IMR-90 (cell line): ENCODE data around the gene SLC30A2. TPM values are rescaled to one million over a fixed set of nuclear protein-coding genes. Genes with fewer than 3 reads are reported as not detected.
A peak's percentile ranks its signal among the peaks of the same experiment; 100 is the strongest.

Experiments
- ATAC-seq: fragments of 200-7000 bp; cut with Tn5 transposase; 2 replicates; pipeline ENCODE4 v1.9.1; 2020; ENCODE audit warnings: low read depth, mild to moderate bottlenecking, moderate library complexity
- BruUV-seq: library from RNA; stranded (reverse); fragments of 400-500 nt; replicated peaks from 2 replicates; lab custom pipeline; 2021; lab: Mats Ljungman, UMichigan
- CTCF ChIA-PET: fragments of 300-600 bp; formaldehyde crosslinking; extraction: SDS; loops from one replicate; lab custom pipeline; 2021; ENCODE audit warnings: antibody characterized with exemption; lab: Yijun Ruan, JAX
- POLR2A ChIA-PET: fragments of 300-600 bp; sonication (Branson Sonifier 250); formaldehyde crosslinking; loops from one replicate; lab custom pipeline; 2022; ENCODE audit warnings: antibody characterized with exemption; ENCODE audit not compliant: unreplicated experiment; lab: Charles Lee
- DNase-seq: peaks from one replicate; pipeline ENCODE4 v3.0.0; 2013
- H2AFZ ChIP-seq: replicated peaks from 2 replicates; pipeline ENCODE3; 2013; ENCODE audit warnings: low read length, mild to moderate bottlenecking; ENCODE audit not compliant: poor library complexity
- H2AK5ac ChIP-seq: 2 replicates; pipeline ENCODE4 v1.6.1; 2013; ENCODE audit warnings: low read depth, low read length, inconsistent platforms
- H2AK9ac ChIP-seq: replicated peaks from 2 replicates; pipeline ENCODE3; 2013; ENCODE audit warnings: mild to moderate bottlenecking, low read depth, low read length, moderate library complexity; ENCODE audit not compliant: poor library complexity
- H2BK120ac ChIP-seq: 2 replicates; pipeline ENCODE4 v1.6.1; 2013; ENCODE audit warnings: low read depth, low read length, inconsistent platforms
- H2BK15ac ChIP-seq: 3 replicates; pipeline ENCODE4 v1.6.1; 2013; ENCODE audit warnings: low read depth, low read length, inconsistent platforms
- H2BK20ac ChIP-seq: 2 replicates; pipeline ENCODE4 v1.6.1; 2013; ENCODE audit warnings: low read depth, mild to moderate bottlenecking, inconsistent platforms, low read length, moderate library complexity
- H2BK5ac ChIP-seq: 2 replicates; pipeline ENCODE4 v1.6.1; 2013; ENCODE audit warnings: mild to moderate bottlenecking, low read depth, low read length, inconsistent platforms; ENCODE audit not compliant: poor library complexity, severe bottlenecking
- H3K14ac ChIP-seq: replicated peaks from 2 replicates; pipeline ENCODE4 v1.6.1; 2013; ENCODE audit warnings: low read depth, low read length, inconsistent platforms
- H3K18ac ChIP-seq: 2 replicates; pipeline ENCODE4 v1.6.1; 2013; ENCODE audit warnings: low read depth, low read length, control low read depth
- H3K23ac ChIP-seq: 2 replicates; pipeline ENCODE4 v1.6.1; 2013; ENCODE audit warnings: low read depth, low read length, inconsistent platforms
- H3K27ac ChIP-seq: 2 replicates; pipeline ENCODE4 v1.5.1; 2013; ENCODE audit warnings: mild to moderate bottlenecking, control low read depth, low read length; ENCODE audit not compliant: insufficient read depth
- H3K27me3 ChIP-seq: 2 replicates; pipeline ENCODE4 v1.6.1; 2013; ENCODE audit warnings: low read length; ENCODE audit not compliant: control insufficient read depth, insufficient read depth
- H3K36me3 ChIP-seq: 2 replicates; pipeline ENCODE4 v1.6.1; 2013; ENCODE audit warnings: low read length, mixed read lengths; ENCODE audit not compliant: control insufficient read depth, insufficient read depth
- H3K4ac ChIP-seq: 2 replicates; pipeline ENCODE4 v1.6.1; 2013; ENCODE audit warnings: low read depth, low read length, inconsistent platforms
- H3K4me1 ChIP-seq: 2 replicates; pipeline ENCODE4 v1.6.1; 2013; ENCODE audit warnings: low read length, mixed read lengths; ENCODE audit not compliant: control insufficient read depth, insufficient read depth
- H3K4me2 ChIP-seq: 2 replicates; pipeline ENCODE4 v1.6.1; 2013; ENCODE audit warnings: low read depth, mild to moderate bottlenecking, control low read depth, low read length, moderate library complexity
- H3K4me3 ChIP-seq: 2 replicates; pipeline ENCODE4 v1.5.1; 2013; ENCODE audit warnings: low read depth, mild to moderate bottlenecking, control low read depth, low read length, moderate library complexity; ENCODE audit not compliant: insufficient read depth
- H3K56ac ChIP-seq: 2 replicates; pipeline ENCODE4 v1.6.1; 2013; ENCODE audit warnings: low read length, inconsistent platforms; ENCODE audit not compliant: insufficient read depth; ENCODE audit errors: extremely low read depth
- H3K79me1 ChIP-seq, 2 experiments: 2 replicates each; pipeline ENCODE4 v1.6.1; 2013; ENCODE audit warnings: low read length in 2 of 2, inconsistent platforms in 1 of 2, low read depth in 1 of 2
- H3K9ac ChIP-seq: 2 replicates; pipeline ENCODE4 v1.6.1; 2013; ENCODE audit warnings: low read depth, low read length, control low read depth
- H3K9me1 ChIP-seq: 2 replicates; pipeline ENCODE4 v1.6.1; 2013; ENCODE audit warnings: low read length, inconsistent platforms; ENCODE audit not compliant: insufficient read depth
- H3K9me3 ChIP-seq: 2 replicates; pipeline ENCODE4 v1.6.1; 2013; ENCODE audit warnings: low read length; ENCODE audit not compliant: control insufficient read depth, insufficient read depth
- H4K20me1 ChIP-seq: 2 replicates; pipeline ENCODE4 v1.6.1; 2013; ENCODE audit warnings: low read length, inconsistent platforms; ENCODE audit not compliant: insufficient read depth
- H4K5ac ChIP-seq: 2 replicates; pipeline ENCODE4 v1.6.1; 2013; ENCODE audit warnings: mild to moderate bottlenecking, low read depth, low read length, control low read depth
- H4K8ac ChIP-seq, 2 experiments: 2 replicates each; pipeline ENCODE4 v1.6.1; 2013; ENCODE audit warnings: low read depth in 2 of 2, low read length in 2 of 2, control low read depth in 1 of 2, inconsistent platforms in 1 of 2
- H4K91ac ChIP-seq: 2 replicates; pipeline ENCODE4 v1.6.1; 2013; ENCODE audit warnings: low read depth, low read length, inconsistent platforms; ENCODE audit not compliant: insufficient read depth
- BHLHE40 ChIP-seq: fragments of 150-350 bp; IDR thresholded peaks from 2 replicates; pipeline ENCODE4 v1.6.1; 2016; ENCODE audit warnings: mild to moderate bottlenecking, low read depth, low read length
- CHD1 ChIP-seq: IDR thresholded peaks from 2 replicates; pipeline ENCODE4 v1.6.1; 2012; ENCODE audit warnings: low read depth, low read length, improper control_type of control experiment
- MAZ ChIP-seq: IDR thresholded peaks from 2 replicates; pipeline ENCODE4 v1.6.1; 2012; ENCODE audit warnings: low read depth, mild to moderate bottlenecking, low read length, improper control_type of control experiment, moderate library complexity, borderline replicate concordance
- MXI1 ChIP-seq: IDR thresholded peaks from 2 replicates; pipeline ENCODE4 v1.6.1; 2012; ENCODE audit warnings: low read depth, mild to moderate bottlenecking, low read length, moderate library complexity, borderline replicate concordance
- NFE2L2 ChIP-seq: fragments of 150-350 bp; IDR thresholded peaks from 2 replicates; pipeline ENCODE4 v1.6.1; 2016; ENCODE audit warnings: low read depth, mild to moderate bottlenecking, low read length
- RAD21 ChIP-seq: IDR thresholded peaks from 2 replicates; pipeline ENCODE4 v1.6.1; 2012; ENCODE audit warnings: low read length, improper control_type of control experiment
- RFX5 ChIP-seq: IDR thresholded peaks from 2 replicates; pipeline ENCODE4 v1.8.0; 2012; ENCODE audit warnings: low read depth, mild to moderate bottlenecking, low read length, moderate library complexity
- WGBS, 2 experiments: methylation state at CpG; one replicate each; pipeline versions ENCODE4 v1.1.5 to v1.1.7; 2013; ENCODE audit warnings: missing lambda C conversion rate in 2 of 2; ENCODE audit not compliant: insufficient read length in 1 of 2; ENCODE audit errors: extremely low coverage in 2 of 2; 5-methylcytosine and 5-hydroxymethylcytosine counted together
- dilution Hi-C: fragments of 300-500 bp; cut with HindIII; formaldehyde crosslinking; loops from one replicate; pipeline ENCODE4 v1.14.3; 2018; ENCODE audit warnings: low sequenced_read_pairs; ENCODE audit not compliant: unreplicated experiment
- in situ Hi-C: fragments of 300-500 bp; cut with MboI; formaldehyde crosslinking; loops from 3 replicates; pipeline ENCODE4 v1.14.3; 2019; ENCODE audit warnings: low sequenced_read_pairs, inconsistent platforms, mixed read lengths
- intact Hi-C: fragments of 100-400 bp; cut with micrococcal nuclease; formaldehyde crosslinking; loops from 2 replicates; pipeline ENCODE4 v1.10.0; 2022
- polyA plus RNA-seq, 3 experiments: library from polyadenylated mRNA; depleted of rRNA; stranded (reverse); fragments of >200 nt; gene quantifications; 2 replicates each; pipeline ENCODE4 v1.2.3, GENCODE V29; 2012; ENCODE audit warnings: low replicate concordance in 1 of 3
- total RNA-seq: library from RNA; depleted of rRNA; stranded (reverse); fragments of >200 nt; gene quantifications from 2 replicates; pipeline ENCODE4 v1.2.3, GENCODE V29; 2012
- TF ChIP-seq, protein P1 (sequence below): fragments of 150-350 bp; IDR thresholded peaks from 2 replicates; pipeline ENCODE4 v1.6.1; 2017; ENCODE audit warnings: mild to moderate bottlenecking, antibody characterized with exemption, low read length, low read depth

SLC30A2 gene
- total and polyA plus RNA-seq, 2 of the 4 experiments (the other 2 are of a cell fraction) = not detected

DNA sequence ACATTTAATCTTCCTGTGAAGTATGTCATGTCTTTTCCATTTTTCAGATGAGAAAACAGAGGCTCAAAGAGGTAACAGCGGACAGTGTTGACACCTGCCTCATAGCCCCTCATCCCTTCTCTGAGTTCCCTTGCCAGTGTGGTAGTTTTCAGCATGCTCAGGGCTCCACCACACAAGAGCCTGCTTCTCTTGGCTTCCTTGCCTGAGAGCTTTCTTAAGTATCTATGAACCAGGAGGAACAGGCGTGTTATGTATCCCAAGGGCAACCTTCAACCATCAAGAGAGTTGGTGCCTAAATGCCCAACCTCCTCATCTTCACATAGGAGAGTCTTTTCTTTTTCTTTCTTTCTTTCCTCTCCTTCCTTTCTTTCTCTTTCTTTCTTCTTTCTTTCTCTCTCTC is 42.2 kb downstream of the SLC30A2 start:
- DNase-seq (no peak), ATAC-seq (no peak)
- intact Hi-C loops (no loop called here), in situ Hi-C loops (no loop called here), dilution Hi-C loops (no loop called here)
- H3K4me1 ChIP-seq = no peaks in the 10 kb centered on the region
- H3K9me3 ChIP-seq = no peaks in the 10 kb centered on the region
- TF ChIP-seq BHLHE40 = no peak
- TF ChIP-seq MXI1 = no peak
- TF ChIP-seq NFE2L2 = no peak
- no peak for TF ChIP-seq CHD1
- TF ChIP-seq, protein P1, sequence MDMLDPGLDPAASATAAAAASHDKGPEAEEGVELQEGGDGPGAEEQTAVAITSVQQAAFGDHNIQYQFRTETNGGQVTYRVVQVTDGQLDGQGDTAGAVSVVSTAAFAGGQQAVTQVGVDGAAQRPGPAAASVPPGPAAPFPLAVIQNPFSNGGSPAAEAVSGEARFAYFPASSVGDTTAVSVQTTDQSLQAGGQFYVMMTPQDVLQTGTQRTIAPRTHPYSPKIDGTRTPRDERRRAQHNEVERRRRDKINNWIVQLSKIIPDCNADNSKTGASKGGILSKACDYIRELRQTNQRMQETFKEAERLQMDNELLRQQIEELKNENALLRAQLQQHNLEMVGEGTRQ = no peak
- no peak for TF ChIP-seq RFX5
- no peak for TF ChIP-seq MAZ
- TF ChIP-seq RAD21 = no peak
- no peak overlapping the region for H2BK5ac ChIP-seq
- no peaks in the 10 kb centered on the region for H4K20me1 ChIP-seq
- H2AK5ac ChIP-seq = no peak overlapping the region
- no peak overlapping the region for H4K91ac ChIP-seq
- H2BK120ac ChIP-seq = no peak overlapping the region
- H2AK9ac ChIP-seq = no peak overlapping the region
- H4K8ac ChIP-seq = no peak overlapping the region
- no peak overlapping the region for H3K4me3 ChIP-seq
- H2AFZ ChIP-seq = peak overlapping the region; percentile 49
- ChIA-PET POLR2A (no interaction called here), CTCF (no interaction called here)
- H2BK15ac ChIP-seq = no peak overlapping the region
- H3K14ac ChIP-seq = no peak overlapping the region
- no TSS peak for BruUV-seq
- no peak overlapping the region for H3K4me2 ChIP-seq
- H4K5ac ChIP-seq = no peak overlapping the region
- H3K27ac ChIP-seq = no peak overlapping the region
- no peaks in the 10 kb centered on the region for H3K79me1 ChIP-seq
- WGBS, 2 experiments = 100% methylated on average over 1 of the region's 2 CpGs; no CpG with 5 or more reads in 1 of the 2 experiments
- H3K4ac ChIP-seq = no peak overlapping the region
- H2BK20ac ChIP-seq = no peak overlapping the region
- H3K56ac ChIP-seq = no peak overlapping the region
- H3K9me1 ChIP-seq = 0 out of 2 replicates have a peak, but pooled peaks cover 5% of the 10 kb centered on the region
- peaks cover 15% of the 10 kb centered on the region for H3K27me3 ChIP-seq
- H3K23ac ChIP-seq = no peak overlapping the region
- H3K9ac ChIP-seq = no peak overlapping the region
- H3K18ac ChIP-seq = no peak overlapping the region
- no peaks in the 10 kb centered on the region for H3K36me3 ChIP-seq
